SK-N-SH (cell line): ENCODE measurements around the gene ZDHHC18. TPM values are rescaled to one million over a fixed set of nuclear protein-coding genes. Genes with fewer than 3 reads are reported as not detected.

ENCODE experiments used
- CTCF ChIA-PET: fragments of 300-600, 350-600 bp; formaldehyde crosslinking; extraction: SDS; loops from one replicate; lab custom pipeline; 2021; lab: Yijun Ruan, JAX
- POLR2A ChIA-PET: fragments of 350-600 bp; sonication (Branson Sonifier 250); formaldehyde crosslinking; extraction: SDS; loops from one replicate; lab custom pipeline; 2020; ENCODE audit warnings: antibody characterized with exemption, inconsistent platforms; lab: Yijun Ruan, JAX
- DNase-seq: peaks from one replicate; pipeline ENCODE4 v3.0.0; 2012
- H2AFZ ChIP-seq: fragments of 200-600 bp; sonication (generic); 2 replicates; pipeline ENCODE4 v1.8.1; 2016; ENCODE audit warnings: antibody characterized with exemption, mild to moderate bottlenecking, low read depth
- H3F3A ChIP-seq: fragments of 200-600 bp; sonication (generic); replicated peaks from 2 replicates; pipeline ENCODE3; 2016; ENCODE audit warnings: antibody characterized with exemption, mild to moderate bottlenecking; ENCODE audit not compliant: insufficient read depth
- H3K27ac ChIP-seq, 2 experiments: fragments of 200-500 bp in 1 of 2; fragments of 200-600 bp in 1 of 2; sonication (Bioruptor generic) in 1 of 2; sonication (generic), shearing (Covaris generic) in 1 of 2; 2 replicates each; pipeline versions ENCODE4 v1.5.1 to v1.6.1; 2014 to 2016; ENCODE audit warnings: low read depth in 2 of 2, inconsistent platforms in 1 of 2, low read length in 1 of 2, mild to moderate bottlenecking in 1 of 2, mixed read lengths in 1 of 2
- H3K27me3 ChIP-seq: fragments of 200-600 bp; sonication (generic), shearing (Covaris generic); 2 replicates; pipeline ENCODE4 v1.6.1; 2016; ENCODE audit warnings: mixed run types; ENCODE audit not compliant: insufficient read depth
- H3K36me3 ChIP-seq, 2 experiments: fragments of 200-500 bp in 1 of 2; fragments of 200-600 bp in 1 of 2; sonication (Bioruptor generic) in 1 of 2; sonication (generic) in 1 of 2; replicated peaks in 1 of 2; 2 replicates each; pipeline versions ENCODE3 to v1.5.1; 2014 to 2016; ENCODE audit warnings: low read length in 1 of 2, mild to moderate bottlenecking in 1 of 2; ENCODE audit not compliant: insufficient read depth in 2 of 2, control insufficient read depth in 1 of 2
- H3K4me1 ChIP-seq, 2 experiments: fragments of 200-500 bp in 1 of 2; fragments of 200-600 bp in 1 of 2; sonication (Bioruptor generic) in 1 of 2; sonication (generic), shearing (Covaris generic) in 1 of 2; 2 replicates each; pipeline versions ENCODE4 v1.5.1 to v1.6.1; 2014 to 2016; ENCODE audit warnings: low read depth in 1 of 2, low read length in 1 of 2, mixed run types in 1 of 2; ENCODE audit not compliant: insufficient read depth in 2 of 2, control insufficient read depth in 1 of 2
- H3K4me2 ChIP-seq: fragments of 200-600 bp; sonication (generic), shearing (Covaris generic); 2 replicates; pipeline ENCODE4 v1.6.1; 2017; ENCODE audit warnings: mixed run types
- H3K4me3 ChIP-seq, 2 experiments: fragments of 200-500 bp in 1 of 2; fragments of 200-600 bp in 1 of 2; sonication (Bioruptor generic) in 1 of 2; sonication (generic), shearing (Covaris generic) in 1 of 2; 2 replicates each; pipeline versions ENCODE4 v1.5.1 to v1.8.1; 2014 to 2016; ENCODE audit warnings: low read depth in 2 of 2, inconsistent platforms in 1 of 2, low read length in 1 of 2, mild to moderate bottlenecking in 1 of 2, mixed read lengths in 1 of 2, moderate library complexity in 1 of 2
- H3K79me2 ChIP-seq: fragments of 200-600 bp; sonication (generic); 2 replicates; pipeline ENCODE4 v1.8.1; 2017; ENCODE audit warnings: mild to moderate bottlenecking; ENCODE audit not compliant: insufficient read depth
- H3K9ac ChIP-seq: fragments of 200-600 bp; sonication (generic); 2 replicates; pipeline ENCODE4 v1.6.1; 2017; ENCODE audit warnings: mixed run types
- H3K9me2 ChIP-seq: fragments of 200-600 bp; sonication (generic); 2 replicates; pipeline ENCODE4 v1.6.1; 2017; ENCODE audit warnings: mixed run types
- H3K9me3 ChIP-seq: fragments of 200-600 bp; sonication (generic); 2 replicates; pipeline ENCODE4 v1.6.1; 2017; ENCODE audit warnings: mixed run types, mild to moderate bottlenecking, moderate library complexity
- H4K20me1 ChIP-seq: fragments of 200-600 bp; sonication (generic); 2 replicates; pipeline ENCODE4 v1.6.1; 2017; ENCODE audit warnings: mild to moderate bottlenecking, mixed run types; ENCODE audit not compliant: insufficient read depth
- ELF1 ChIP-seq: IDR thresholded peaks from 2 replicates; pipeline ENCODE4 v1.4.0; 2012
- EP300 ChIP-seq, 2 experiments: IDR thresholded peaks; 2 replicates each; pipeline versions ENCODE4 v1.4.0 to v1.6.1; 2012; ENCODE audit warnings: borderline replicate concordance in 1 of 2, low read depth in 1 of 2, low read length in 1 of 2
- FOXM1 ChIP-seq: IDR thresholded peaks from 2 replicates; pipeline ENCODE4 v1.4.0; 2012; ENCODE audit warnings: low read depth, mild to moderate bottlenecking
- GABPA ChIP-seq: IDR thresholded peaks from 2 replicates; pipeline ENCODE4 v1.4.0; 2012; ENCODE audit warnings: low read depth, mild to moderate bottlenecking
- GATA2 ChIP-seq: sonication (generic); formaldehyde crosslinking; IDR thresholded peaks from 2 replicates; pipeline ENCODE4 v1.5.0; 2020; ENCODE audit warnings: mild to moderate bottlenecking, missing genetic modification reagents
- JUND ChIP-seq: IDR thresholded peaks from 2 replicates; pipeline ENCODE4 v1.4.0; 2012
- MXI1 ChIP-seq: IDR thresholded peaks from 2 replicates; pipeline ENCODE4 v1.6.1; 2012; ENCODE audit warnings: mild to moderate bottlenecking, low read depth, low read length, improper control_type of control experiment
- NRF1 ChIP-seq: IDR thresholded peaks from 2 replicates; pipeline ENCODE4 v1.6.1; 2012; ENCODE audit warnings: low read depth, mild to moderate bottlenecking, low read length
- POLR2AphosphoS5 ChIP-seq: IDR thresholded peaks from 2 replicates; pipeline ENCODE4 v1.6.1; 2012; ENCODE audit warnings: low read depth, low read length
- RFX5 ChIP-seq: IDR thresholded peaks from 2 replicates; pipeline ENCODE4 v1.6.1; 2012; ENCODE audit warnings: mild to moderate bottlenecking, improper control_type of control experiment, low read length
- RXRA ChIP-seq: IDR thresholded peaks from 2 replicates; pipeline ENCODE4 v1.4.0; 2012; ENCODE audit warnings: low read depth, mild to moderate bottlenecking, borderline replicate concordance
- SIN3A ChIP-seq: IDR thresholded peaks from 2 replicates; pipeline ENCODE4 v1.6.1; 2012; ENCODE audit warnings: low read depth, mild to moderate bottlenecking, low read length, moderate library complexity, borderline replicate concordance
- TAF1 ChIP-seq: IDR thresholded peaks from 2 replicates; pipeline ENCODE4 v1.6.1; 2012; ENCODE audit warnings: low read depth, mild to moderate bottlenecking, low read length, moderate library complexity, borderline replicate concordance
- YY1 ChIP-seq: IDR thresholded peaks from 2 replicates; pipeline ENCODE4 v1.4.0; 2012; ENCODE audit warnings: low read depth, mild to moderate bottlenecking
- WGBS: methylation state at CpG from one replicate; pipeline ENCODE4 v1.1.6; 2017; ENCODE audit warnings: low lambda C conversion rate; 5-methylcytosine and 5-hydroxymethylcytosine counted together
- polyA plus RNA-seq, 3 experiments: library from polyadenylated mRNA; depleted of rRNA; stranded (reverse); fragments of >200 nt; gene quantifications; 2 replicates each; pipeline ENCODE4 v1.2.3, GENCODE V29; 2012
- TF ChIP-seq, protein P1 (sequence below): IDR thresholded peaks from 2 replicates; pipeline ENCODE4; 2012
- TF ChIP-seq, protein P2 (sequence below): IDR thresholded peaks from 2 replicates; pipeline ENCODE4 v1.4.0; 2012; ENCODE audit warnings: low read depth
- TF ChIP-seq, protein P3 (sequence below): fragments of 150-350 bp; IDR thresholded peaks from 2 replicates; pipeline ENCODE4 v1.6.1; 2016; ENCODE audit warnings: mild to moderate bottlenecking, low read depth, low read length
- TF ChIP-seq, protein P4 (sequence below): IDR thresholded peaks from 2 replicates; pipeline ENCODE4 v1.4.0; 2012; ENCODE audit warnings: low read depth, borderline replicate concordance
- TF ChIP-seq, protein P5 (sequence below): fragments of 150-350 bp; IDR thresholded peaks from 2 replicates; pipeline ENCODE4 v1.6.1; 2017; ENCODE audit warnings: antibody characterized with exemption, low read length, low read depth, borderline replicate concordance

Gene ZDHHC18
- polyA plus RNA-seq, 1 of the 3 experiments (the other 2 are of a cell fraction): 33.0 TPM

DNA sequence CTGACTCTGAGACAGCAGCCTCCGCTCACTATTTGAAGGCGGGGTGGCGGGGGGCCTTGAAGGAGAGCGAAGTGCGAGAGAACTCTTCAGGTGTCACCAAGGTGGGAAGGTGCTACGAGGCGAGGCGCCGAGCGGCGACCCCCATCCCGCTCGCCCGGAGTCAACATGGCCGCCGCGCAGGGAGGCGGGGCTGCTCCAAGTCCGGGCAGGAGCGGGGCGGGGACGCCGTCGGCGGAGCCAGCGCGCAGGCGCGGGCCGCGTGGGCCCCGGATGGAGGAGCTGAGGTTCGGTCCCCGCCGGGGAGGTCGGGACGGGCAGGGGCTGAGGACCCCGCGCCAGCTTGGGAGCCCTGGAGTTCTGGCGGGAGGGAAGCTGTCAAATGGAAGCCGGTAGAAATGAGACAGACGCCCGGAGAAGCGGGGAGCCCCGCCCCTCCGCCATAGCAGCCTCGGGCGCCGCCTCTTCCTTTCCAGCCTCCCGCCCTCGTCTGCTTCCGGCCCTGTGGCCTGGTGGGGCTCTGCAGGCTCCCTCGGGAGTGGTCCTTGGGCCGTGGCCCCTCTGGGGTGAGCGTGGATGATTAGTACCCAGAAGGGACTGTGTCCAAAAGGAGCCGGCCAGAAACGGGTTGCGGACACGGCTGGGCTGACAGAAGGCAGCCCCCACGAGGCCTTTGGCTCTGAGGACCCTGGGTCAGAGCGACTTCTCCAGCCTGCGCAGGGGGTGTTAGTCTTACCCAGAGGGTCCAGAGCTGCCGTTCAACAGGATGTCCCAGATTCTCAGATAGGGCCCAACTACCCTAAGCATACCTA lies 38.6 kb upstream of the ZDHHC18 start, which contains the start of gene PIGV:
PIGV (plus strand) TSS at position 245 of the 809 bp plus-strand sequence. CDS start 2,866 bp downstream, outside the sequence.
- TF ChIP-seq FOXM1: no peak
- TF ChIP-seq, protein P1, sequence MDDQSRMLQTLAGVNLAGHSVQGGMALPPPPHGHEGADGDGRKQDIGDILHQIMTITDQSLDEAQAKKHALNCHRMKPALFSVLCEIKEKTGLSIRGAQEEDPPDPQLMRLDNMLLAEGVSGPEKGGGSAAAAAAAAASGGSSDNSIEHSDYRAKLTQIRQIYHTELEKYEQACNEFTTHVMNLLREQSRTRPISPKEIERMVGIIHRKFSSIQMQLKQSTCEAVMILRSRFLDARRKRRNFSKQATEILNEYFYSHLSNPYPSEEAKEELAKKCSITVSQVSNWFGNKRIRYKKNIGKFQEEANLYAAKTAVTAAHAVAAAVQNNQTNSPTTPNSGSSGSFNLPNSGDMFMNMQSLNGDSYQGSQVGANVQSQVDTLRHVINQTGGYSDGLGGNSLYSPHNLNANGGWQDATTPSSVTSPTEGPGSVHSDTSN: no peak
- TF ChIP-seq NRF1: peak; percentile 89
- TF ChIP-seq POLR2AphosphoS5: peak; percentile 93
- TF ChIP-seq, protein P2, sequence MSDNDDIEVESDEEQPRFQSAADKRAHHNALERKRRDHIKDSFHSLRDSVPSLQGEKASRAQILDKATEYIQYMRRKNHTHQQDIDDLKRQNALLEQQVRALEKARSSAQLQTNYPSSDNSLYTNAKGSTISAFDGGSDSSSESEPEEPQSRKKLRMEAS: peak; percentile 50
- TF ChIP-seq ELF1: peak; percentile 67
- TF ChIP-seq, protein P3, sequence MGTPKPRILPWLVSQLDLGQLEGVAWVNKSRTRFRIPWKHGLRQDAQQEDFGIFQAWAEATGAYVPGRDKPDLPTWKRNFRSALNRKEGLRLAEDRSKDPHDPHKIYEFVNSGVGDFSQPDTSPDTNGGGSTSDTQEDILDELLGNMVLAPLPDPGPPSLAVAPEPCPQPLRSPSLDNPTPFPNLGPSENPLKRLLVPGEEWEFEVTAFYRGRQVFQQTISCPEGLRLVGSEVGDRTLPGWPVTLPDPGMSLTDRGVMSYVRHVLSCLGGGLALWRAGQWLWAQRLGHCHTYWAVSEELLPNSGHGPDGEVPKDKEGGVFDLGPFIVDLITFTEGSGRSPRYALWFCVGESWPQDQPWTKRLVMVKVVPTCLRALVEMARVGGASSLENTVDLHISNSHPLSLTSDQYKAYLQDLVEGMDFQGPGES: no peak
- peak; percentile 58; the same call in 1 of the 2 replicates for TF ChIP-seq MXI1
- no peak for TF ChIP-seq JUND
- peak; percentile 74 for TF ChIP-seq TAF1
- TF ChIP-seq YY1: peak; percentile 94
- no peak for TF ChIP-seq RFX5
- TF ChIP-seq RXRA: no peak
- peak; percentile 80 for TF ChIP-seq GABPA
- no peak for TF ChIP-seq EP300 (IDR thresholded peaks at IDR 0.05; ENCODE audit: borderline replicate concordance in 1 of 2, low read depth in 1 of 2, low read length in 1 of 2)
- peak; percentile 34; the same call in 1 of the 2 replicates for TF ChIP-seq GATA2 (CRISPR knock-in tag)
- peak; percentile 51; the same call in 1 of the 2 replicates for TF ChIP-seq SIN3A
- TF ChIP-seq, protein P4, sequence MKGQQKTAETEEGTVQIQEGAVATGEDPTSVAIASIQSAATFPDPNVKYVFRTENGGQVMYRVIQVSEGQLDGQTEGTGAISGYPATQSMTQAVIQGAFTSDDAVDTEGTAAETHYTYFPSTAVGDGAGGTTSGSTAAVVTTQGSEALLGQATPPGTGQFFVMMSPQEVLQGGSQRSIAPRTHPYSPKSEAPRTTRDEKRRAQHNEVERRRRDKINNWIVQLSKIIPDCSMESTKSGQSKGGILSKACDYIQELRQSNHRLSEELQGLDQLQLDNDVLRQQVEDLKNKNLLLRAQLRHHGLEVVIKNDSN: no peak
- TF ChIP-seq, protein P5, sequence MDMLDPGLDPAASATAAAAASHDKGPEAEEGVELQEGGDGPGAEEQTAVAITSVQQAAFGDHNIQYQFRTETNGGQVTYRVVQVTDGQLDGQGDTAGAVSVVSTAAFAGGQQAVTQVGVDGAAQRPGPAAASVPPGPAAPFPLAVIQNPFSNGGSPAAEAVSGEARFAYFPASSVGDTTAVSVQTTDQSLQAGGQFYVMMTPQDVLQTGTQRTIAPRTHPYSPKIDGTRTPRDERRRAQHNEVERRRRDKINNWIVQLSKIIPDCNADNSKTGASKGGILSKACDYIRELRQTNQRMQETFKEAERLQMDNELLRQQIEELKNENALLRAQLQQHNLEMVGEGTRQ: no peak
- H3K79me2 ChIP-seq: peaks cover 7% of the 10 kb centered on the region; the same call in 1 of the 2 replicates
- peaks cover 0 to 20% of the 10 kb centered on the region in 2 experiments for H3K36me3 ChIP-seq
- peak within 1 kb of the TSS; percentile 96 for H3K4me2 ChIP-seq
- ChIA-PET POLR2A (interaction anchor here (0.6 to 2.5 kb wide), 15 partner anchors 9 to 299 kb away, joined by 3 to 44 read pairs (median 4); partner anchors contain the start of gene ARID1A), CTCF (interaction anchor here (0.6 to 6.2 kb wide), 33 partner anchors 10 to 288 kb away, joined by 3 to 311 read pairs (median 6); partner anchors contain the start of gene RPS6KA1)
- H3K9ac ChIP-seq: peak within 1 kb of the TSS; percentile 91
- DNase-seq: peak; percentile 97
- H3F3A ChIP-seq: peaks cover 34% of the 10 kb centered on the region
- WGBS: 5% methylated on average over 16 of the region's 63 CpGs
- H2AFZ ChIP-seq: peak within 1 kb of the TSS; percentile 85
- H3K9me2 ChIP-seq: no peaks in the 10 kb centered on the region
- peak within 1 kb of the TSS; percentile 71 to 88 for H3K4me3 ChIP-seq
- H3K4me1 ChIP-seq: peaks cover 29 to 34% of the 10 kb centered on the region in 2 experiments
- H4K20me1 ChIP-seq: no peaks in the 10 kb centered on the region
- H3K27ac ChIP-seq: peak within 1 kb of the TSS; percentile 98 to 99
- no peaks in the 10 kb centered on the region for H3K27me3 ChIP-seq
- no peaks in the 10 kb centered on the region for H3K9me3 ChIP-seq
